ENCODE data around the gene AGTPBP1. TPM values are rescaled to one million over a fixed set of nuclear protein-coding genes. Genes with fewer than 3 reads are reported as not detected.

The AGTPBP1 gene
- total and polyA plus RNA-seq, 2 experiments from 2014 or later = 6.6 to 12.9 TPM

- H3K9me2 ChIP-seq (ENCODE audit: insufficient read depth) = no peaks in the 10 kb centered on the region
- in situ Hi-C loops (cut with MboI) = no loop called here
- DNase-seq = no peak
- H2AFZ ChIP-seq = no peak overlapping the region
- no peak overlapping the region for H3K4me2 ChIP-seq (ENCODE audit: unreplicated experiment)
- H3K27me3 ChIP-seq (replicated peaks; ENCODE audit: insufficient read depth) = no peaks in the 10 kb centered on the region
- WGBS, 2 experiments (ENCODE audit: low coverage in 1 of 2, low lambda C conversion rate in 2 of 2, missing lambda C conversion rate in 2 of 2) = 83 to 84% methylated on average over 3 of the region's 3 CpGs
- H3K4me3 ChIP-seq = no peak overlapping the region
- H3F3A ChIP-seq (ENCODE audit: insufficient read depth) = peaks cover 13% of the 10 kb centered on the region
- TF ChIP-seq EZH2phosphoT487 (IDR thresholded peaks at IDR 0.05; ENCODE audit: insufficient read depth, low read depth) (no peak), EZH2 (IDR thresholded peaks at IDR 0.05; ENCODE audit: insufficient read depth, poor library complexity, severe bottlenecking) (no peak)
- H3K27ac ChIP-seq = no peak overlapping the region
- H3K9ac ChIP-seq = no peak overlapping the region
- H3K9me3 ChIP-seq (ENCODE audit: low read depth) = no peaks in the 10 kb centered on the region
- no peaks in the 10 kb centered on the region for H4K20me1 ChIP-seq (ENCODE audit: insufficient read depth)
- peaks cover 8% of the 10 kb centered on the region for H3K4me1 ChIP-seq (ENCODE audit: insufficient read depth)
- H3K79me2 ChIP-seq (ENCODE audit: insufficient read depth) = peaks cover 58% of the 10 kb centered on the region
- no peaks in the 10 kb centered on the region for H3K36me3 ChIP-seq (ENCODE audit: low read depth)
These were observed 4.1 kb downstream of the AGTPBP1 start for GRCh38 chr9:85737671-85738070.

- Histone ChIP-seq H3K36me3 (ENCODE audit: low read depth) (no peaks in the 10 kb centered on the region), H3K27ac (no peak overlapping the region), H2AFZ (no peak overlapping the region), H3K9ac (no peak overlapping the region), H3K9me3 (ENCODE audit: low read depth) (no peaks in the 10 kb centered on the region), H3K4me2 (ENCODE audit: unreplicated experiment) (no peak overlapping the region), H3K4me1 (ENCODE audit: insufficient read depth) (no peaks in the 10 kb centered on the region), H3K9me2 (ENCODE audit: insufficient read depth) (peaks cover 5% of the 10 kb centered on the region; the same call in 1 of the 2 replicates), H3F3A (ENCODE audit: insufficient read depth) (peaks cover 8% of the 10 kb centered on the region; the same call in 1 of the 2 replicates), H3K79me2 (ENCODE audit: insufficient read depth) (peaks cover 51% of the 10 kb centered on the region), H4K20me1 (ENCODE audit: insufficient read depth) (no peaks in the 10 kb centered on the region), H3K4me3 (no peak overlapping the region), H3K27me3 (replicated peaks; ENCODE audit: insufficient read depth) (no peaks in the 10 kb centered on the region)
- in situ Hi-C loops (cut with MboI) = no loop called here
- DNase-seq = no peak
- 75 to 83% methylated on average over 4 of the region's 4 CpGs for WGBS, 2 experiments (ENCODE audit: low coverage in 1 of 2, low lambda C conversion rate in 2 of 2, missing lambda C conversion rate in 2 of 2)
- no peak for TF ChIP-seq EZH2 (IDR thresholded peaks at IDR 0.05; ENCODE audit: insufficient read depth, poor library complexity, severe bottlenecking)
- TF ChIP-seq EZH2phosphoT487 (IDR thresholded peaks at IDR 0.05; ENCODE audit: insufficient read depth, low read depth) = no peak
These were observed 10.7 kb downstream of the AGTPBP1 start for GRCh38 chr9:85730916-85731630.

- Histone ChIP-seq H3K27ac (no peak overlapping the region), H3K4me2 (ENCODE audit: unreplicated experiment) (no peak overlapping the region), H3K79me2 (ENCODE audit: insufficient read depth) (peaks cover 51% of the 10 kb centered on the region), H3F3A (ENCODE audit: insufficient read depth) (peaks cover 9% of the 10 kb centered on the region; the same call in 1 of the 2 replicates), H2AFZ (no peak overlapping the region), H3K27me3 (replicated peaks; ENCODE audit: insufficient read depth) (no peaks in the 10 kb centered on the region), H4K20me1 (ENCODE audit: insufficient read depth) (no peaks in the 10 kb centered on the region), H3K4me3 (no peak overlapping the region), H3K36me3 (ENCODE audit: low read depth) (no peaks in the 10 kb centered on the region), H3K4me1 (ENCODE audit: insufficient read depth) (no peaks in the 10 kb centered on the region), H3K9me2 (ENCODE audit: insufficient read depth) (peaks cover 5% of the 10 kb centered on the region; the same call in 1 of the 2 replicates), H3K9me3 (ENCODE audit: low read depth) (no peaks in the 10 kb centered on the region), H3K9ac (no peak overlapping the region)
- TF ChIP-seq EZH2phosphoT487 (IDR thresholded peaks at IDR 0.05; ENCODE audit: insufficient read depth, low read depth) (no peak), EZH2 (IDR thresholded peaks at IDR 0.05; ENCODE audit: insufficient read depth, poor library complexity, severe bottlenecking) (no peak)
- no peak for DNase-seq
- in situ Hi-C loops (cut with MboI) = no loop called here
These were observed 11.9 kb downstream of the AGTPBP1 start for GRCh38 chr9:85729882-85730281.

- Histone ChIP-seq H3K36me3 (ENCODE audit: low read depth) (no peaks in the 10 kb centered on the region), H4K20me1 (ENCODE audit: insufficient read depth) (no peaks in the 10 kb centered on the region), H2AFZ (no peak overlapping the region), H3K9me3 (ENCODE audit: low read depth) (no peaks in the 10 kb centered on the region), H3K9ac (no peak overlapping the region), H3K79me2 (ENCODE audit: insufficient read depth) (peaks cover 48% of the 10 kb centered on the region), H3F3A (ENCODE audit: insufficient read depth) (peaks cover 9% of the 10 kb centered on the region; the same call in 1 of the 2 replicates), H3K4me2 (ENCODE audit: unreplicated experiment) (no peak overlapping the region), H3K9me2 (ENCODE audit: insufficient read depth) (peaks cover 5% of the 10 kb centered on the region; the same call in 1 of the 2 replicates), H3K4me3 (no peak overlapping the region), H3K27me3 (replicated peaks; ENCODE audit: insufficient read depth) (no peaks in the 10 kb centered on the region), H3K4me1 (ENCODE audit: insufficient read depth) (no peaks in the 10 kb centered on the region), H3K27ac (no peak overlapping the region)
- TF ChIP-seq EZH2 (IDR thresholded peaks at IDR 0.05; ENCODE audit: insufficient read depth, poor library complexity, severe bottlenecking) (no peak), EZH2phosphoT487 (IDR thresholded peaks at IDR 0.05; ENCODE audit: insufficient read depth, low read depth) (no peak)
- in situ Hi-C loops (cut with MboI) = no loop called here
- no peak for DNase-seq
- 46 to 47% methylated on average over 2 of the region's 2 CpGs for WGBS, 2 experiments (ENCODE audit: low coverage in 1 of 2, low lambda C conversion rate in 2 of 2, missing lambda C conversion rate in 2 of 2)
These were observed 14.3 kb downstream of the AGTPBP1 start for GRCh38 chr9:85727500-85727899.

Data from GM23248 (cell line).